Measurements from ENCODE around the gene PEX11B. TPM values are rescaled to one million over a fixed set of nuclear protein-coding genes. Genes with fewer than 3 reads are reported as not detected.

The PEX11B gene
- total RNA-seq (2014; rRNA removed; shearing (Covaris generic)) = 9.1 and 10.0 TPM in 2 replicates
- polyA plus RNA-seq (2016; fragmentation: Nextera tagmentation; extraction: Ambion mirVana) = 7.4 and 9.7 TPM in 2 replicates
- long read RNA-seq, transcript PEX11B-201 (4 exons, 1,740 nt) = major isoform, 10 of 11 reads
- long read RNA-seq, partial matches to known transcripts = 0 of 11 reads
- long read RNA-seq, other reads (novel, unspliced or antisense) = 1 of 11 reads

- Histone ChIP-seq H3K4me1 (ENCODE audit: insufficient read depth) (peaks cover 6% of the 10 kb centered on the region; the same call in 1 of the 2 replicates), H3K27ac (ENCODE audit: low read depth) (no peak within 1 kb of the TSS), H3K4me3 (peak within 1 kb of the TSS; percentile 84), H3F3A (replicated peaks; ENCODE audit: low read depth) (no peaks in the 10 kb centered on the region; the same call in 1 of the 2 replicates), H4K20me1 (replicated peaks; ENCODE audit: insufficient read depth) (no peaks in the 10 kb centered on the region; the same call in 1 of the 2 replicates), H3K9me2 (ENCODE audit: insufficient read depth) (no peaks in the 10 kb centered on the region), H3K79me2 (replicated peaks; ENCODE audit: insufficient read depth) (no peaks in the 10 kb centered on the region), H3K36me3 (ENCODE audit: insufficient read depth) (peaks cover 6% of the 10 kb centered on the region; the same call in 1 of the 2 replicates), H2AFZ (peak within 1 kb of the TSS; percentile 99), H3K4me2 (peak within 1 kb of the TSS; percentile 99), H3K27me3 (ENCODE audit: insufficient read depth) (peaks cover 8% of the 10 kb centered on the region; the same call in 1 of the 2 replicates)
- TF ChIP-seq STAT1 (IDR thresholded peaks at IDR 0.05; ENCODE audit: unreplicated experiment) (no peak), CREB1 (CRISPR knock-in tag; IDR thresholded peaks at IDR 0.05; ENCODE audit: low read depth) (peak; percentile 55; the same call in 1 of the 2 replicates)
- peak; percentile 84 for ATAC-seq
- Mint-ChIP-seq H3K4me1 (peaks cover 12% of the 10 kb centered on the region; the same call in 2 of the 3 replicates), H3K4me3 (peak within 1 kb of the TSS; percentile 92), H3K27me3 (ENCODE audit: insufficient read depth, low read depth, poor library complexity) (peaks cover 20% of the 10 kb centered on the region), H3K27ac (peak within 1 kb of the TSS; percentile 72), H3K9me3 (no peaks in the 10 kb centered on the region), H3K36me3 (ENCODE audit: low read depth) (peaks cover 14% of the 10 kb centered on the region)
- DNase-seq (ENCODE audit: low spot score) = peak; percentile 94
Observed at GRCh38 chr1:145918144-145918991, at the start of gene PEX11B. Gene PEX11B (minus strand): TSS chr1:145918717. CDS start chr1:145918688, 29 bp downstream.

- peaks cover 13% of the 10 kb centered on the region for H3K4me1 Mint-ChIP-seq
- H3K9me3 Mint-ChIP-seq = peaks cover 7% of the 10 kb centered on the region; the same call in 2 of the 3 replicates
- 0 out of 2 replicates have a peak, but pooled peaks cover 4% of the 10 kb centered on the region for H3F3A ChIP-seq (replicated peaks; ENCODE audit: low read depth)
- H3K27ac Mint-ChIP-seq = no peak overlapping the region
- ATAC-seq (no peak), DNase-seq (ENCODE audit: low spot score) (no peak)
- no peak overlapping the region for H3K4me2 ChIP-seq
- peaks cover 23% of the 10 kb centered on the region for H3K4me1 ChIP-seq (ENCODE audit: insufficient read depth)
- H3K4me3 Mint-ChIP-seq = no peak overlapping the region
- H3K9me2 ChIP-seq (ENCODE audit: insufficient read depth) = no peaks in the 10 kb centered on the region
- no peak overlapping the region for H3K4me3 ChIP-seq
- peaks cover 25% of the 10 kb centered on the region for H3K27me3 Mint-ChIP-seq (ENCODE audit: insufficient read depth, low read depth, poor library complexity)
- no peaks in the 10 kb centered on the region for H3K79me2 ChIP-seq (replicated peaks; ENCODE audit: insufficient read depth)
- H3K36me3 ChIP-seq (ENCODE audit: insufficient read depth) = no peaks in the 10 kb centered on the region
- peaks cover 3% of the 10 kb centered on the region; the same call in 1 of the 3 replicates for H3K36me3 Mint-ChIP-seq (ENCODE audit: low read depth)
- H3K27me3 ChIP-seq (ENCODE audit: insufficient read depth) = peaks cover 22% of the 10 kb centered on the region
- H4K20me1 ChIP-seq (replicated peaks; ENCODE audit: insufficient read depth) = no peaks in the 10 kb centered on the region
- H3K27ac ChIP-seq (ENCODE audit: low read depth) = no peak overlapping the region
- no peak overlapping the region for H2AFZ ChIP-seq
- no peak for TF ChIP-seq EZH2 (IDR thresholded peaks at IDR 0.05; ENCODE audit: low read depth, unreplicated experiment)
- no peak for TF ChIP-seq POLR2AphosphoS5 (IDR thresholded peaks at IDR 0.05; ENCODE audit: low read depth)
- no peak for TF ChIP-seq ZNF114 (CRISPR knock-in tag; IDR thresholded peaks at IDR 0.05)
- TF ChIP-seq STAT1 (IDR thresholded peaks at IDR 0.05; ENCODE audit: unreplicated experiment) = no peak
- no peak for TF ChIP-seq EZH2phosphoT487 (IDR thresholded peaks at IDR 0.05; ENCODE audit: unreplicated experiment)
- no peak for TF ChIP-seq CREB1 (CRISPR knock-in tag; IDR thresholded peaks at IDR 0.05; ENCODE audit: low read depth)
- no peak for TF ChIP-seq REST (IDR thresholded peaks at IDR 0.05; ENCODE audit: unreplicated experiment)
- no peak for TF ChIP-seq ETS1 (IDR thresholded peaks at IDR 0.05)
Observed at GRCh38 chr1:145967288-145967687, 48.8 kb upstream of the PEX11B start.
